Vagina (tissue), 2 donors: ENCODE measurements around the gene ZMYND8. TPM values are rescaled to one million over a fixed set of nuclear protein-coding genes. Genes with fewer than 3 reads are reported as not detected.

Experiments
- DNase-seq, 2 donors: peaks; one replicate each; pipeline ENCODE4 v3.0.0-alpha.2; 2017; ENCODE audit errors: extremely low spot score in 2 of 2
- H3K27ac ChIP-seq: fragments of 200-600 bp; sonication (generic); one replicate; pipeline ENCODE4 v1.5.1; 2019
- H3K27me3 ChIP-seq: fragments of 200-600 bp; sonication (generic); one replicate; pipeline ENCODE4 v1.5.1; 2019
- H3K36me3 ChIP-seq, 2 donors: fragments of 200-600 bp; sonication (generic); one replicate each; pipeline ENCODE4 v1.5.1; 2017 to 2019
- H3K4me1 ChIP-seq: fragments of 200-600 bp; sonication (generic); one replicate; pipeline ENCODE4 v1.5.1; 2019
- H3K4me3 ChIP-seq, 2 donors: fragments of 200-600 bp; sonication (generic); 1 replicate in 1 of 2; 2 replicates in 1 of 2; pipeline ENCODE4 v1.5.1; 2016 to 2019
- H3K9me3 ChIP-seq: fragments of 200-600 bp; sonication (generic); one replicate; pipeline ENCODE4 v1.5.1; 2019
- POLR2A ChIP-seq, 2 donors: fragments of 450-650 bp; IDR thresholded peaks; one replicate each; pipeline ENCODE4 v1.6.1; 2017; ENCODE audit warnings: antibody characterized with exemption in 2 of 2, mild to moderate bottlenecking in 2 of 2, moderate library complexity in 2 of 2
- POLR2AphosphoS5 ChIP-seq, 2 donors: sonication (generic); formaldehyde crosslinking; IDR thresholded peaks; one replicate each; pipeline ENCODE4 v1.9.0; 2017; ENCODE audit warnings: antibody characterized with exemption in 2 of 2, mild to moderate bottlenecking in 2 of 2, low read depth in 1 of 2; ENCODE audit not compliant: insufficient read depth in 1 of 2
- intact Hi-C: fragments of 100-400 bp; cut with DNase I; formaldehyde crosslinking; loops from one replicate; pipeline ENCODE4 v1.15.1; 2023
- total RNA-seq: library from RNA; depleted of rRNA; stranded (reverse); fragments of >200 nt; gene quantifications from one replicate; pipeline ENCODE4 v1.2.3, GENCODE V29; 2016
- TF ChIP-seq, protein P1 (sequence below), 3 experiments: fragments of 450-650 bp in 2 of 3; fragments of 200-600 bp in 1 of 3; sonication (generic) in 1 of 3; IDR thresholded peaks; one replicate each; pipeline ENCODE4 v1.5.1; 2017 to 2019; ENCODE audit warnings: antibody characterized with exemption in 3 of 3, mild to moderate bottlenecking in 2 of 3, moderate library complexity in 2 of 3

Gene ZMYND8
- total RNA-seq, 1 donor from 2014 or later: 91.1 TPM

DNA sequence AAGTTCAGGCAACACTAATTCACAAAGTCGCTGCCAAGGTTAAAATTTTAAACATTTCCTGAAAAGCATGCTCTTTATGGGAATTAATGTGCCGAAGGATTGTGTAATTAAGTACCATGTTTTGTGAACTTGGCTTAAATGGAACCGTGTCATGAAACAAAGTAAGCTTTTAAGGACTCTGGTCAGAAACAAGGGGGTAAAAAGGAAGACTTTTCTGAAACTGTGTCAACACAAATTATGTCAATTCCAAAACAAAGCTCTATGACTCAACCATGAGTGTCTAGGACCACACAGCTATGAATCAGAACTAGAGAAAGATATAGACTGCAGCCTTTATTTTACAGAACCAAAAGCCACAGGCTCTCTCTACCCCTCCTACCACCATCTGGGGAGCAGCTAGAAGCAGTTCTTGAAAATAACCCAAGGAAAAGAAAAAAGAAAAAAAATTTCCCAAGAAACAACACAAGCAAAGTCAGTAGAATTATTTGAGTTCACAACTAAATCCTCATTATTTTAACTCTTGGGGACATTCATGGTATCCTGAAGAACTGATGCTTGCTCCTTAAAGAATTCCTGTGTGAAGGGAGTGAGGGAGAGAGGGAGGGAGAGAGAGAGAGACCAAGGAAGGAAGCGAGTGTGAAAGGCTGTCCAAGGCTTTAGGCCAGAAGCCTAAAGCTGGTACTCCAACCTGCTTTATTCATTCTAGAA is 81.9 kb downstream of the ZMYND8 start:
- intact Hi-C loops: loop anchor here (5.0 kb wide), 1 partner anchor 43 kb away; no protein-coding TSS in a partner anchor
- H3K9me3 ChIP-seq: no peaks in the 10 kb centered on the region
- peaks cover 0 to 12% of the 10 kb centered on the region in 2 donors for H3K36me3 ChIP-seq

DNA sequence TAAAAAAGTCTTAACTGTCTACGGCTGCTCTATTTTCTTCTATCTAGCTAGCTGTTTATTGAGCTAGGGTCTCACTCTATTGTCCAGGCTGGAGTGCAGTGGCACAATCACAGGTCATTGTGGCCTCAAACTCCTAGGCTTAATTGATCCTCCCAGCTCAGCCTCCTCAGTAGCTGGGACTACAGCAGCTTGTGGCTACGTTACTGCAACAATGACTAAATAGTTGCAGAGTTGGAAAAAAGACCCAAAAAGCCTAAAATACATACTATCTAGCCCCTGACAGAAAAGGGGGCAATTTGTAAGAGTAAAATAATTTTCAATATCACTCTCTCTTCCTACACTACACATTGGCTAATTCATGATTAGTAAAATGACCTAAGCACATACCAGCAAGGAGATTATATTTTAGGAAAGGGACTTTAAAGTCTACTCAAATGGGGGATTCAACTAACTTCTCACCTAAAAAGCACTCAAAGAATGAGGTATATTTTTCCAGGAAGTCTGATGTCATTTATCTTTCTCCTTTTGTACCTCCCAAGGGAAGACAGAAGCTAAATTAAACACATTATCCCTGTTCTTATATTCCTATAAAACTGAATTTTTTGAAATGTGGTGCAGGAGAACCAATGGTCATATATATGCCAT is 82.8 kb downstream of the ZMYND8 start:
- Histone ChIP-seq H3K9me3 (no peaks in the 10 kb centered on the region), H3K36me3 (peaks cover 0 to 12% of the 10 kb centered on the region in 2 donors), H3K4me1 (peaks cover 42% of the 10 kb centered on the region), H3K27ac (peak overlapping the region; percentile 91), H3K27me3 (no peaks in the 10 kb centered on the region), H3K4me3 (no peak overlapping the region)
- no peak for DNase-seq
- TF ChIP-seq POLR2A (IDR thresholded peaks at IDR 0.05) (no peak), POLR2AphosphoS5 (IDR thresholded peaks at IDR 0.05; ENCODE audit: insufficient read depth in 1 of 2, low read depth in 1 of 2) (no peak)
- intact Hi-C loops: loop anchor here (1.0 kb wide), 1 partner anchor 111 kb away; no protein-coding TSS in a partner anchor

More for the DNA sequence above, 81.9 kb downstream of the ZMYND8 start:
- no peaks in the 10 kb centered on the region for H3K27me3 ChIP-seq
- TF ChIP-seq, protein P1, sequence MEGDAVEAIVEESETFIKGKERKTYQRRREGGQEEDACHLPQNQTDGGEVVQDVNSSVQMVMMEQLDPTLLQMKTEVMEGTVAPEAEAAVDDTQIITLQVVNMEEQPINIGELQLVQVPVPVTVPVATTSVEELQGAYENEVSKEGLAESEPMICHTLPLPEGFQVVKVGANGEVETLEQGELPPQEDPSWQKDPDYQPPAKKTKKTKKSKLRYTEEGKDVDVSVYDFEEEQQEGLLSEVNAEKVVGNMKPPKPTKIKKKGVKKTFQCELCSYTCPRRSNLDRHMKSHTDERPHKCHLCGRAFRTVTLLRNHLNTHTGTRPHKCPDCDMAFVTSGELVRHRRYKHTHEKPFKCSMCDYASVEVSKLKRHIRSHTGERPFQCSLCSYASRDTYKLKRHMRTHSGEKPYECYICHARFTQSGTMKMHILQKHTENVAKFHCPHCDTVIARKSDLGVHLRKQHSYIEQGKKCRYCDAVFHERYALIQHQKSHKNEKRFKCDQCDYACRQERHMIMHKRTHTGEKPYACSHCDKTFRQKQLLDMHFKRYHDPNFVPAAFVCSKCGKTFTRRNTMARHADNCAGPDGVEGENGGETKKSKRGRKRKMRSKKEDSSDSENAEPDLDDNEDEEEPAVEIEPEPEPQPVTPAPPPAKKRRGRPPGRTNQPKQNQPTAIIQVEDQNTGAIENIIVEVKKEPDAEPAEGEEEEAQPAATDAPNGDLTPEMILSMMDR (IDR thresholded peaks at IDR 0.05): no peak
- TF ChIP-seq POLR2AphosphoS5 (IDR thresholded peaks at IDR 0.05; ENCODE audit: insufficient read depth in 1 of 2, low read depth in 1 of 2): peak; percentile 38 to 84
- no peak for DNase-seq
- H3K4me3 ChIP-seq: no peak overlapping the region
- H3K4me1 ChIP-seq: peaks cover 42% of the 10 kb centered on the region
- H3K27ac ChIP-seq: peak overlapping the region; percentile 91

GRCh38 chr20:47272893-47273590 is 83.5 kb downstream of the ZMYND8 start:
- Histone ChIP-seq H3K27me3 (no peaks in the 10 kb centered on the region), H3K9me3 (no peaks in the 10 kb centered on the region), H3K27ac (peak overlapping the region; percentile 91), H3K4me1 (peaks cover 42% of the 10 kb centered on the region), H3K36me3 (peaks cover 0 to 12% of the 10 kb centered on the region in 2 donors), H3K4me3 (no peak overlapping the region)
- intact Hi-C loops: loop anchor here (1.0 kb wide), 1 partner anchor 111 kb away; no protein-coding TSS in a partner anchor
- peak in 1 of 2 donors; percentile 75 for TF ChIP-seq POLR2AphosphoS5 (IDR thresholded peaks at IDR 0.05; ENCODE audit: insufficient read depth in 1 of 2, low read depth in 1 of 2)
- TF ChIP-seq POLR2A (IDR thresholded peaks at IDR 0.05): no peak
- TF ChIP-seq, protein P1 (IDR thresholded peaks at IDR 0.05): peak; percentile 90 to 98 (median 94)
- DNase-seq: no peak

DNA sequence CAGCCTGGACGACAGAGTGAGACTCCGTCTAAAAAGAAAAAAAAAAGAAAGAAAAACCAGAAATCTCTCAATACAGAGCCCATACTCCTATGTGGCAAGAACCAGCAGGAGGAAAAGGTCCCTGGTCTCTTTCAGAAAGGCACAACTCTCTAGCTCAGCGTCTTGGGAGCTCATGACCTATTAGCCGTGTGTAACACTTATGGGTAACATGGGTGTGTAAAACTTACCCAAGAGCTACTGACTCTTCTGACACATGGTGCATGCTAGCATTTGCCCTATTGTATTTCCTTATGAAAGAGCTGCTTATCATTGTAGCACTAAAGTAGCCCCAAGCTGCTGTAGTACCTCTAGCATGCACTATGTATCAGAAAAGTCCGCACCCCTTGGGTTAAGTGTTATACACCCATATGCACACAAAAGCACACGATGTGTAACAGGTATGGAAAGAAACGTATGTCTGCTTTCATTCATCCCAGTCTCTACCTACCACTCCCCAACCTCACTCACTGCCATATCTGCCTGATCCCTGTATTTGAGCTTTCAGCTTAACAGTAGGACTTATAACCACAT is 85.4 kb downstream of the ZMYND8 start:
- Histone ChIP-seq H3K27me3 (no peaks in the 10 kb centered on the region), H3K36me3 (peaks cover 0 to 18% of the 10 kb centered on the region in 2 donors), H3K4me3 (no peak overlapping the region), H3K27ac (no peak overlapping the region), H3K9me3 (no peaks in the 10 kb centered on the region), H3K4me1 (peaks cover 26% of the 10 kb centered on the region)
- intact Hi-C loops: no loop called here
- DNase-seq: no peak
- TF ChIP-seq POLR2A (IDR thresholded peaks at IDR 0.05): no peak
- no peak for TF ChIP-seq POLR2AphosphoS5 (IDR thresholded peaks at IDR 0.05; ENCODE audit: insufficient read depth in 1 of 2, low read depth in 1 of 2)
- TF ChIP-seq, protein P1 (IDR thresholded peaks at IDR 0.05): no peak
